ENCODE data around the gene FARS2.
"Not testable (repeated sequence)": the region's sequence is repeated elsewhere in the genome, so short reads cannot be mapped to it uniquely, and the experiment has no call there.

The FARS2 gene

GRCh38 chr6:5677219-5678000 is 416.1 kb downstream of the FARS2 start:
- in situ Hi-C loops (cut with MboI; ENCODE audit: low sequenced_read_pairs): no loop called here

- in situ Hi-C loops (cut with MboI; ENCODE audit: low sequenced_read_pairs): no loop called here
Observed at GRCh38 chr6:5679270-5679669, 418.0 kb downstream of the FARS2 start.

- in situ Hi-C loops (cut with MboI; ENCODE audit: low sequenced_read_pairs): no loop called here
Observed at GRCh38 chr6:5679691-5680090, 418.4 kb downstream of the FARS2 start.

- in situ Hi-C loops (cut with MboI; ENCODE audit: low sequenced_read_pairs): no loop called here
Observed at GRCh38 chr6:5680095-5680494, 418.8 kb downstream of the FARS2 start.

- in situ Hi-C loops (cut with MboI; ENCODE audit: low sequenced_read_pairs): no loop called here
Observed at GRCh38 chr6:5681480-5681879, 420.2 kb downstream of the FARS2 start.

GRCh38 chr6:5682530-5682929 is 421.2 kb downstream of the FARS2 start:
- in situ Hi-C loops (cut with MboI; ENCODE audit: low sequenced_read_pairs): no loop called here

GRCh38 chr6:5683747-5684146 is 422.4 kb downstream of the FARS2 start:
- in situ Hi-C loops (cut with MboI; ENCODE audit: low sequenced_read_pairs): not testable (repeated sequence)

GRCh38 chr6:5684320-5685053 is 423.2 kb downstream of the FARS2 start:
- in situ Hi-C loops (cut with MboI; ENCODE audit: low sequenced_read_pairs): no loop called here

- in situ Hi-C loops (cut with MboI; ENCODE audit: low sequenced_read_pairs): no loop called here
Observed at GRCh38 chr6:5693225-5694145, 432.2 kb downstream of the FARS2 start.

GRCh38 chr6:5695260-5696245 is 434.2 kb downstream of the FARS2 start:
- in situ Hi-C loops (cut with MboI; ENCODE audit: low sequenced_read_pairs): no loop called here

GRCh38 chr6:5697508-5697907 is 436.2 kb downstream of the FARS2 start:
- in situ Hi-C loops (cut with MboI; ENCODE audit: low sequenced_read_pairs): no loop called here

- in situ Hi-C loops (cut with MboI; ENCODE audit: low sequenced_read_pairs): no loop called here
Observed at GRCh38 chr6:5698318-5698717, 437.0 kb downstream of the FARS2 start.

GRCh38 chr6:5699064-5699463 is 437.8 kb downstream of the FARS2 start:
- in situ Hi-C loops (cut with MboI; ENCODE audit: low sequenced_read_pairs): not testable (repeated sequence)

GRCh38 chr6:5701174-5701573 is 439.9 kb downstream of the FARS2 start:
- in situ Hi-C loops (cut with MboI; ENCODE audit: low sequenced_read_pairs): no loop called here

- in situ Hi-C loops (cut with MboI; ENCODE audit: low sequenced_read_pairs): no loop called here
Observed at GRCh38 chr6:5704708-5705107, 443.4 kb downstream of the FARS2 start.

- in situ Hi-C loops (cut with MboI; ENCODE audit: low sequenced_read_pairs): no loop called here
Observed at GRCh38 chr6:5705252-5705651, 443.9 kb downstream of the FARS2 start.

- in situ Hi-C loops (cut with MboI; ENCODE audit: low sequenced_read_pairs): no loop called here
Observed at GRCh38 chr6:5706124-5707033, 445.1 kb downstream of the FARS2 start.

- in situ Hi-C loops (cut with MboI; ENCODE audit: low sequenced_read_pairs): no loop called here
Observed at GRCh38 chr6:5707281-5708045, 446.1 kb downstream of the FARS2 start.

All from HL-60/S4 treated with phorbol 12-myristate 13-acetate at 8.2 ng/mL for 4 days and 3 days (cell line).